Panc1 (cell line): ENCODE measurements around the gene SLC25A27. TPM values are rescaled to one million over a fixed set of nuclear protein-coding genes. Genes with fewer than 3 reads are reported as not detected.
A peak's percentile ranks its signal among the peaks of the same experiment; 100 is the strongest.

Source experiments
- ATAC-seq: fragments of 200-7000 bp; cut with Tn5 transposase; 2 replicates; pipeline ENCODE4 v1.9.1; 2020; ENCODE audit warnings: mild to moderate bottlenecking, moderate library complexity
- BruUV-seq: library from RNA; stranded (reverse); fragments of 400-500 nt; replicated peaks from 2 replicates; lab custom pipeline; 2021; lab: Mats Ljungman, UMichigan
- CTCF ChIA-PET: fragments of 300-600 bp; sonication (Branson Sonifier 250); formaldehyde crosslinking; loops from one replicate; lab custom pipeline; 2022; ENCODE audit warnings: antibody characterized with exemption; lab: Charles Lee
- POLR2A ChIA-PET: fragments of 300-600 bp; sonication (Branson Sonifier 250); formaldehyde crosslinking; loops from one replicate; lab custom pipeline; 2022; ENCODE audit warnings: antibody characterized with exemption; lab: Charles Lee
- DNase-seq: peaks from one replicate; pipeline ENCODE4 v3.0.0-alpha.2; 2010; ENCODE audit warnings: low read depth, low spot score
- H3K27ac ChIP-seq: 2 replicates; pipeline ENCODE4 v1.5.1; 2011; ENCODE audit warnings: mild to moderate bottlenecking, low read length, inconsistent platforms
- H3K27me3 ChIP-seq: fragments of 200-500 bp; sonication (Bioruptor generic); 2 replicates; pipeline ENCODE4 v1.6.0; 2014; ENCODE audit warnings: low read length, inconsistent platforms; ENCODE audit not compliant: control insufficient read depth, insufficient read depth
- H3K36me3 ChIP-seq: fragments of 200-500 bp; sonication (Bioruptor generic); 2 replicates; pipeline ENCODE4 v1.5.1; 2014; ENCODE audit warnings: inconsistent platforms, mild to moderate bottlenecking, low read length, moderate library complexity; ENCODE audit not compliant: control insufficient read depth, insufficient read depth
- H3K4me1 ChIP-seq: 2 replicates; pipeline ENCODE4 v1.5.1; 2011; ENCODE audit warnings: inconsistent platforms, mild to moderate bottlenecking, low read length, moderate library complexity; ENCODE audit not compliant: control insufficient read depth, insufficient read depth
- H3K4me3 ChIP-seq, 2 experiments: 2 replicates each; pipeline ENCODE4 v1.5.1; 2011 to 2012; ENCODE audit warnings: low read depth in 2 of 2, low read length in 2 of 2, mild to moderate bottlenecking in 2 of 2, inconsistent platforms in 1 of 2, moderate library complexity in 1 of 2
- H3K9me3 ChIP-seq: fragments of 200-500 bp; sonication (Bioruptor generic); 2 replicates; pipeline ENCODE4 v1.5.1; 2014; ENCODE audit warnings: low read depth, mild to moderate bottlenecking, inconsistent platforms, low read length, moderate library complexity; ENCODE audit not compliant: control insufficient read depth, insufficient read depth
- CTCF ChIP-seq: fragments of 450-650 bp; IDR thresholded peaks from 2 replicates; pipeline ENCODE4 v1.5.1; 2017; ENCODE audit warnings: mild to moderate bottlenecking
- POLR2AphosphoS5 ChIP-seq: IDR thresholded peaks from 2 replicates; pipeline ENCODE4 v1.6.1; 2012; ENCODE audit warnings: mild to moderate bottlenecking, low read depth, low read length, moderate library complexity
- REST ChIP-seq, 2 experiments: IDR thresholded peaks; 2 replicates each; pipeline ENCODE4 v1.6.1; 2011 to 2012; ENCODE audit warnings: low read depth in 2 of 2, control low read depth in 1 of 2, low read length in 1 of 2, mild to moderate bottlenecking in 1 of 2, moderate library complexity in 1 of 2; ENCODE audit not compliant: insufficient read depth in 1 of 2
- SIN3A ChIP-seq: IDR thresholded peaks from 2 replicates; pipeline ENCODE4 v1.6.1; 2012; ENCODE audit warnings: low read depth, mild to moderate bottlenecking, low read length, moderate library complexity, borderline replicate concordance; ENCODE audit not compliant: insufficient read depth
- TCF7L2 ChIP-seq: IDR thresholded peaks from 2 replicates; pipeline ENCODE4 v1.6.1; 2011; ENCODE audit warnings: mild to moderate bottlenecking, low read depth, low read length, inconsistent platforms
- in situ Hi-C: cut with HindIII; loops from 2 replicates; pipeline ENCODE4 v1.10.0; 2016; ENCODE audit warnings: low sequenced_read_pairs, low pct_unique_long_range_greater_than_20kb
- intact Hi-C: fragments of 100-400 bp; cut with micrococcal nuclease; formaldehyde crosslinking; loops from one replicate; pipeline ENCODE4 v1.10.0; 2022; ENCODE audit not compliant: unreplicated experiment
- total RNA-seq: library from RNA; stranded (reverse); gene quantifications from one replicate; pipeline ENCODE4 v1.2.1, GENCODE V29; 2021; ENCODE audit not compliant: unreplicated experiment

SLC25A27 gene
- total RNA-seq, 1 experiment from 2014 or later: 0.77 TPM

- Histone ChIP-seq H3K27me3 (no peaks in the 10 kb centered on the region), H3K4me3 (no peak overlapping the region), H3K27ac (no peak overlapping the region), H3K9me3 (no peaks in the 10 kb centered on the region), H3K4me1 (no peaks in the 10 kb centered on the region), H3K36me3 (no peaks in the 10 kb centered on the region)
- ChIA-PET CTCF (no interaction called here), POLR2A (no interaction called here)
- ATAC-seq (no peak), DNase-seq (no peak)
- TF ChIP-seq CTCF (peak; percentile 67; the same call in 1 of the 2 replicates), REST (IDR thresholded peaks at IDR 0.05; ENCODE audit: insufficient read depth in 1 of 2, low read depth in 2 of 2, low read length in 1 of 2) (no peak)
- in situ Hi-C loops (no loop called here), intact Hi-C loops (loop anchor here (2.0 to 5.0 kb wide), 2 partner anchors 208 to 404 kb away; no protein-coding TSS in a partner anchor)
- no TSS peak for BruUV-seq
These were observed 26.4 kb upstream of the SLC25A27 start for GRCh38 chr6:46626228-46626909.

- Histone ChIP-seq H3K36me3 (no peaks in the 10 kb centered on the region), H3K4me1 (no peaks in the 10 kb centered on the region), H3K4me3 (no peak overlapping the region), H3K27ac (no peak overlapping the region), H3K9me3 (no peaks in the 10 kb centered on the region), H3K27me3 (no peaks in the 10 kb centered on the region)
- in situ Hi-C loops (no loop called here), intact Hi-C loops (loop anchor here (2.0 to 5.0 kb wide), 2 partner anchors 208 to 405 kb away; no protein-coding TSS in a partner anchor)
- TF ChIP-seq SIN3A (no peak), REST (IDR thresholded peaks at IDR 0.05; ENCODE audit: insufficient read depth in 1 of 2, low read depth in 2 of 2, low read length in 1 of 2) (no peak), TCF7L2 (no peak), CTCF (no peak), POLR2AphosphoS5 (no peak)
- ATAC-seq (no peak), DNase-seq (no peak)
- POLR2A ChIA-PET: interaction anchor here (0.7 kb wide), 1 partner anchor 231 kb away, joined by 3 read pairs; no protein-coding TSS in a partner anchor
- CTCF ChIA-PET: no interaction called here
- BruUV-seq: no TSS peak
These were observed 25.8 kb upstream of the SLC25A27 start for GRCh38 chr6:46626976-46627375.
